Measurements from ENCODE around the gene SUSD3. TPM values are rescaled to one million over a fixed set of nuclear protein-coding genes. Genes with fewer than 3 reads are reported as not detected.

The SUSD3 gene
- total RNA-seq, 1 experiment from 2014 or later = 9.0 TPM

DNA sequence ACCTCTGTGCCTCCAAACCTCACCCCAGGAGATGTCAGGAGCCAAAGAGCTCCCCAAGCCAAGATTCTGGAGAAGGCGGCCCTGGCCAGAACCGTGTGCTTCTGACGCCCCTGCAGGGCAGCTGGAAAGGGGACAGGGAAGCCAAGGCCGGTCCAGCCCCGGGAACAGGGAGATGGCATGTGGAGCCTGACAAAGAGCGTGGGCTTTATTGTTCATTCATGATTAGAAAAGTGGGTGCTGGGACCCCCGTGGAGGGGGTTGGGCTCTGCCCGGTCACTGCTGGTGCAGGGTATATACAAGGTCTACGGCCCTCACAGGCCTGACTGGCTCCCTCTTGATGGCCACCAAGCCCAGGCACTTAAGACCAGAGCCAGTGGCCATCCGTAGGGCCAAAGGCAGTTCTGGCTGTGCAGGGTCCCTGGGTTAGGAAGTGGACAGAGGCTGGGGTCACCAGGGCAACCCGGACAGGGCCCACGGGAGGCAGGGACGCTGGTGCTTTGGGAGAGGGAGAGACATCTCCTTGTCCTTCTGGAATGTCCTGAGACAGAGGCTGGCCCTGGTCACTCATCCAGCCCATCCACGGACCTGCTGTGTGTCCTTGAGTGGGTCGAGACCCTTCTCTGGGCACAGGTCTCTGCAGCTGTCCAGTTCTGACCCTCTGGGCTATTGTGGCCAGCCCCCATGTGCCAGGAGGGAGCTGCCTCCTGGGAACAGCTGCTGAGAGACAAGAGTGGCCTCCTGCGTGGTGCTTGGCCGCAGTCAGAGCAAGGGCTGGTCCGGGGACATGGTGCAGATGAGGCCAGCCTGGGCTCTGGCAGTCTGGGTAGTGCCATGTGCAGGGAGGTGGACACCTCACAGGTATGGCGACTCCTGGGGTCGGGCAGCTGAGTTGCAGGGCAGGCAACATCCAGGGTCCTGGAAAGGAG lies 63.1 kb downstream of the SUSD3 start:
- WGBS (ENCODE audit: extremely low coverage, insufficient read length, low lambda C conversion rate) = no CpG with 5 or more reads among the region's 20 CpGs
- no peak overlapping the region for H2BK120ac ChIP-seq (ENCODE audit: low read depth, low read length, poor library complexity, severe bottlenecking)
- Mint-ChIP-seq H3K27me3 (ENCODE audit: low read depth) (no peaks in the 10 kb centered on the region; the same call in 1 of the 2 replicates), H3K4me3 (no peak overlapping the region; a peak in 1 of 5 replicates), H3K36me3 (ENCODE audit: insufficient read depth in 1 of 3, low read depth in 3 of 3) (peaks cover 4 to 17% (median 15%) of the 10 kb centered on the region in 3 experiments; a peak in 5 of 7 replicates), H3K27ac (peak overlapping the region in 1 of 3 experiments; percentile 40; a peak in 1 of 7 replicates), H3K4me1 (peaks cover 3 to 20% of the 10 kb centered on the region in 2 experiments), H3K9me3 (no peaks in the 10 kb centered on the region)
- H2BK5ac ChIP-seq (ENCODE audit: insufficient read length, low read length) = no peak overlapping the region
- H3K18ac ChIP-seq (ENCODE audit: insufficient read length, low read depth, low read length) = no peak overlapping the region
- H2BK15ac ChIP-seq (ENCODE audit: low read depth, low read length) = no peak overlapping the region
- H3T11ph ChIP-seq (ENCODE audit: low read length) = no peak overlapping the region
- no peak overlapping the region for H4K8ac ChIP-seq (replicated peaks; ENCODE audit: insufficient read length, low read depth, low read length)
- no peak overlapping the region for H3K27ac ChIP-seq (ENCODE audit: insufficient read length, low read depth, low read length)
- no peak overlapping the region for H3K9ac ChIP-seq (ENCODE audit: extremely low read depth, insufficient read length, low read length)
- H4K20me1 ChIP-seq (ENCODE audit: control insufficient read depth, insufficient read depth, insufficient read length) = no peaks in the 10 kb centered on the region
- H3K27me3 ChIP-seq (ENCODE audit: insufficient read depth, low read length) = no peaks in the 10 kb centered on the region
- no peak overlapping the region for H4K5ac ChIP-seq (ENCODE audit: insufficient read length, low read depth, low read length)
- H3K4ac ChIP-seq (ENCODE audit: low read depth, low read length) = no peak overlapping the region
- H2AK5ac ChIP-seq (ENCODE audit: insufficient read length, low read length) = no peak overlapping the region
- H3K14ac ChIP-seq (ENCODE audit: insufficient read depth, low read length) = no peak overlapping the region
- H4K91ac ChIP-seq (ENCODE audit: insufficient read length, low read depth, low read length) = no peak overlapping the region
- H3K4me1 ChIP-seq (ENCODE audit: insufficient read depth, low read length) = no peaks in the 10 kb centered on the region
- no peak overlapping the region for H2AFZ ChIP-seq (ENCODE audit: low read length)
- no peaks in the 10 kb centered on the region for H3K9me3 ChIP-seq (ENCODE audit: control insufficient read depth, low read depth, low read length)
- H3K23me2 ChIP-seq (ENCODE audit: insufficient read length, low read depth, low read length, poor library complexity, severe bottlenecking) = no peaks in the 10 kb centered on the region
- TF ChIP-seq, protein P1, sequence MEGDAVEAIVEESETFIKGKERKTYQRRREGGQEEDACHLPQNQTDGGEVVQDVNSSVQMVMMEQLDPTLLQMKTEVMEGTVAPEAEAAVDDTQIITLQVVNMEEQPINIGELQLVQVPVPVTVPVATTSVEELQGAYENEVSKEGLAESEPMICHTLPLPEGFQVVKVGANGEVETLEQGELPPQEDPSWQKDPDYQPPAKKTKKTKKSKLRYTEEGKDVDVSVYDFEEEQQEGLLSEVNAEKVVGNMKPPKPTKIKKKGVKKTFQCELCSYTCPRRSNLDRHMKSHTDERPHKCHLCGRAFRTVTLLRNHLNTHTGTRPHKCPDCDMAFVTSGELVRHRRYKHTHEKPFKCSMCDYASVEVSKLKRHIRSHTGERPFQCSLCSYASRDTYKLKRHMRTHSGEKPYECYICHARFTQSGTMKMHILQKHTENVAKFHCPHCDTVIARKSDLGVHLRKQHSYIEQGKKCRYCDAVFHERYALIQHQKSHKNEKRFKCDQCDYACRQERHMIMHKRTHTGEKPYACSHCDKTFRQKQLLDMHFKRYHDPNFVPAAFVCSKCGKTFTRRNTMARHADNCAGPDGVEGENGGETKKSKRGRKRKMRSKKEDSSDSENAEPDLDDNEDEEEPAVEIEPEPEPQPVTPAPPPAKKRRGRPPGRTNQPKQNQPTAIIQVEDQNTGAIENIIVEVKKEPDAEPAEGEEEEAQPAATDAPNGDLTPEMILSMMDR (conservative IDR thresholded peaks at IDR 0.05) = no peak
- DNase-seq = peak; percentile 25
- no peak overlapping the region for H2BK20ac ChIP-seq (ENCODE audit: low read depth, low read length, poor library complexity, severe bottlenecking)
- H3K56ac ChIP-seq (ENCODE audit: insufficient read length, low read depth, low read length) = no peak overlapping the region
- H3K4me2 ChIP-seq (ENCODE audit: insufficient read depth, insufficient read length, low read length) = no peak overlapping the region
- H3K79me1 ChIP-seq (ENCODE audit: insufficient read depth, low read depth, low read length, poor library complexity, severe bottlenecking) = no peaks in the 10 kb centered on the region
- no peak overlapping the region for H2BK12ac ChIP-seq (ENCODE audit: insufficient read length, low read depth, low read length)
- no peaks in the 10 kb centered on the region for H3K79me2 ChIP-seq (ENCODE audit: insufficient read depth, low read length)
- no peak overlapping the region for H3K23ac ChIP-seq (ENCODE audit: insufficient read length, low read depth, low read length)

Measured in H9 (cell line).